HepG2 (cell line): ENCODE measurements around the gene ZFAND4. TPM values are rescaled to one million over a fixed set of nuclear protein-coding genes. Genes with fewer than 3 reads are reported as not detected.

Experiments
- ATAC-seq: fragments of 200-7000 bp; cut with Tn5 transposase; 3 replicates; pipeline ENCODE4 v1.9.1; 2020; ENCODE audit warnings: mild to moderate bottlenecking, moderate library complexity
- BruUV-seq: library from RNA; stranded (reverse); fragments of 400-500 nt; replicated peaks from 2 replicates; lab custom pipeline; 2021; lab: Mats Ljungman, UMichigan
- CTCF ChIA-PET: fragments of 300-600 bp; formaldehyde crosslinking; extraction: SDS; loops from one replicate; lab custom pipeline; 2021; ENCODE audit warnings: low total read pairs, inconsistent platforms, low intra/inter-chr PET ratio; lab: Yijun Ruan, JAX
- POLR2A ChIA-PET: fragments of 350-600 bp; sonication (Branson Sonifier 250); formaldehyde crosslinking; loops from one replicate; lab custom pipeline; 2020; ENCODE audit warnings: antibody characterized with exemption, inconsistent platforms; lab: Yijun Ruan, JAX
- DNase-seq: peaks from one replicate; pipeline ENCODE4 v3.0.0-alpha.2; 2015; ENCODE audit warnings: low spot score
- FAIRE-seq: peaks from 3 replicates; lab custom pipeline; 2011; peaks lifted over from hg19 to GRCh38; lab: Jason Lieb, UNC
- H2AFZ ChIP-seq: one replicate; pipeline ENCODE4 v1.6.1; 2011; ENCODE audit warnings: low read length, inconsistent platforms
- H3K27ac ChIP-seq: fragments of 300-600 bp; 3 replicates; pipeline ENCODE4 v1.8.0; 2011; ENCODE audit warnings: mixed run types, mild to moderate bottlenecking, mixed read lengths, low read length, inconsistent platforms; ENCODE audit not compliant: insufficient read depth; ENCODE audit errors: extremely low read length
- H3K27me3 ChIP-seq, 2 experiments: fragments of 200-600 bp in 1 of 2; 2 replicates in 1 of 2; 3 replicates in 1 of 2; pipeline versions ENCODE4 v1.6.0 to v1.8.0; 2011; ENCODE audit warnings: low read length in 2 of 2, mild to moderate bottlenecking in 2 of 2, moderate library complexity in 2 of 2, inconsistent platforms in 1 of 2; ENCODE audit not compliant: insufficient read depth in 2 of 2, control insufficient read depth in 1 of 2
- H3K36me3 ChIP-seq, 2 experiments: fragments of 200-600 bp in 1 of 2; replicated peaks in 1 of 2; 2 replicates in 1 of 2; 3 replicates in 1 of 2; pipeline versions ENCODE4 v1.5.1 to v1.8.0; 2011; ENCODE audit warnings: low read length in 2 of 2, inconsistent platforms in 1 of 2; ENCODE audit not compliant: insufficient read depth in 2 of 2, control insufficient read depth in 1 of 2
- H3K4me1 ChIP-seq: 2 replicates; pipeline ENCODE4 v1.5.1; 2012; ENCODE audit warnings: low read length, inconsistent platforms; ENCODE audit not compliant: insufficient read depth
- H3K4me2 ChIP-seq: 2 replicates; pipeline ENCODE4 v1.6.0; 2011; ENCODE audit warnings: low read depth, low read length, inconsistent platforms
- H3K4me3 ChIP-seq, 3 experiments: fragments of 200-600 bp in 1 of 3; sonication (generic), shearing (Covaris generic) in 1 of 3; replicated peaks in 1 of 3; 2 replicates each; pipeline ENCODE4 v1.5.1; 2011 to 2016; ENCODE audit warnings: low read length in 3 of 3, inconsistent platforms in 2 of 3, low read depth in 2 of 3, mild to moderate bottlenecking in 2 of 3, control low read depth in 1 of 3, mixed read lengths in 1 of 3; ENCODE audit not compliant: insufficient read depth in 1 of 3
- H3K79me2 ChIP-seq: one replicate; pipeline ENCODE4 v1.6.1; 2011; ENCODE audit warnings: low read length, inconsistent platforms; ENCODE audit not compliant: insufficient read depth
- H3K9ac ChIP-seq: 2 replicates; pipeline ENCODE4 v1.6.0; 2011; ENCODE audit warnings: mild to moderate bottlenecking, low read depth, low read length, inconsistent platforms; ENCODE audit not compliant: insufficient read depth
- H3K9me3 ChIP-seq: 2 replicates; pipeline ENCODE4 v1.5.1; 2012; ENCODE audit warnings: mild to moderate bottlenecking, low read length
- H4K20me1 ChIP-seq: 2 replicates; pipeline ENCODE4 v1.6.0; 2011; ENCODE audit warnings: inconsistent platforms, mild to moderate bottlenecking, low read length, moderate library complexity; ENCODE audit not compliant: insufficient read depth
- CEBPG ChIP-seq: IDR thresholded peaks from 2 replicates; pipeline ENCODE4 v1.6.1; 2016
- FOSL2 ChIP-seq: sonication (generic); formaldehyde crosslinking; IDR thresholded peaks from 2 replicates; pipeline ENCODE4 v1.4.0; 2020; ENCODE audit warnings: missing genetic modification reagents
- GATAD2A ChIP-seq: IDR thresholded peaks from 2 replicates; pipeline ENCODE4 v1.6.1; 2016
- HNF4A ChIP-seq: sonication (generic); formaldehyde crosslinking; IDR thresholded peaks from 2 replicates; pipeline ENCODE4 v1.4.0; 2020; ENCODE audit warnings: missing genetic modification reagents
- NONO ChIP-seq, 2 experiments: fragments of 450-650 bp in 1 of 2; sonication (generic) in 1 of 2; formaldehyde crosslinking in 1 of 2; IDR thresholded peaks in 1 of 2; conservative IDR thresholded peaks in 1 of 2; 2 replicates each; pipeline versions ENCODE4 v1.6.1 to v1.8.0; 2017 to 2022; ENCODE audit warnings: mild to moderate bottlenecking in 1 of 2, missing genetic modification reagents in 1 of 2, moderate library complexity in 1 of 2
- NR2F1 ChIP-seq, 2 experiments: fragments of 450-650 bp in 1 of 2; formaldehyde crosslinking in 1 of 2; IDR thresholded peaks; 2 replicates each; pipeline versions ENCODE4 v1.5.0 to v1.6.1; 2016 to 2020; ENCODE audit warnings: mild to moderate bottlenecking in 1 of 2, missing compliant biosample characterization in 1 of 2, missing genetic modification reagents in 1 of 2, moderate library complexity in 1 of 2
- NR2F6 ChIP-seq, 2 experiments: IDR thresholded peaks; 2 replicates each; pipeline ENCODE4 v1.6.1; 2016; ENCODE audit warnings: antibody characterized with exemption in 1 of 2, mild to moderate bottlenecking in 1 of 2
- SAP130 ChIP-seq: IDR thresholded peaks from 2 replicates; pipeline ENCODE4 v1.6.1; 2016; ENCODE audit warnings: low read depth
- SUZ12 ChIP-seq: fragments of 150-350 bp; IDR thresholded peaks from 2 replicates; pipeline ENCODE4 v1.6.1; 2014; ENCODE audit warnings: low read depth, low read length
- ZMYM4 ChIP-seq: sonication (generic); formaldehyde crosslinking; IDR thresholded peaks from 2 replicates; pipeline ENCODE4 v1.8.1; 2023; ENCODE audit warnings: mild to moderate bottlenecking, missing genetic modification reagents
- ZNF292 ChIP-seq: sonication (generic); formaldehyde crosslinking; IDR thresholded peaks from 2 replicates; pipeline ENCODE4 v1.8.1; 2022; ENCODE audit warnings: mild to moderate bottlenecking, low read depth, missing genetic modification reagents, borderline replicate concordance
- WGBS: methylation state at CpG from one replicate; pipeline ENCODE4 v1.1.6; 2017; ENCODE audit warnings: low lambda C conversion rate; 5-methylcytosine and 5-hydroxymethylcytosine counted together
- in situ Hi-C: cut with HindIII; loops from 2 replicates; pipeline ENCODE4 v1.10.0; 2017; ENCODE audit warnings: low pct_unique_long_range_greater_than_20kb; ENCODE audit not compliant: extremely low pct_ligation_motif_present
- intact Hi-C: fragments of 100-400 bp; cut with micrococcal nuclease; formaldehyde crosslinking; loops from one replicate; pipeline ENCODE4 v1.10.0; 2022; ENCODE audit not compliant: unreplicated experiment
- polyA plus RNA-seq, 8 experiments: library from polyadenylated mRNA; depleted of rRNA in 3 of 8; stranded (reverse) in 7 of 8; unstranded in 1 of 8; fragments of >200 nt; fragmentation: Illumina TruSeq in 4 of 8; extraction: Trizol in 4 of 8; gene quantifications; 2 replicates each; pipeline versions ENCODE4 v1.2.1 to v1.2.3, GENCODE V29; 2011 to 2016; ENCODE audit warnings: low read depth in 4 of 8, missing spikeins in 1 of 8, mixed read lengths in 1 of 8; ENCODE audit not compliant: insufficient read depth in 1 of 8
- total RNA-seq, 5 experiments: library from RNA; depleted of rRNA; stranded (reverse); fragments of >200 nt; fragmentation: Illumina TruSeq; extraction: Trizol; gene quantifications; 2 replicates each; pipeline ENCODE4 v1.2.3, GENCODE V29; 2016; ENCODE audit warnings: low read depth in 1 of 5
- TF ChIP-seq, protein P1 (sequence below): sonication (generic); formaldehyde crosslinking; conservative IDR thresholded peaks from 2 replicates; pipeline ENCODE4 v1.4.0; 2020; ENCODE audit warnings: mild to moderate bottlenecking, missing genetic modification reagents, moderate library complexity
- TF ChIP-seq, protein P2 (sequence below): sonication (generic); formaldehyde crosslinking; conservative IDR thresholded peaks from 2 replicates; pipeline ENCODE4 v1.4.0; 2020; ENCODE audit warnings: missing genetic modification reagents
- TF ChIP-seq, protein P3 (sequence below): IDR thresholded peaks from 2 replicates; pipeline ENCODE4 v1.6.1; 2016; ENCODE audit warnings: control low read depth
- TF ChIP-seq, protein P4 (sequence below): sonication (generic); formaldehyde crosslinking; conservative IDR thresholded peaks from 2 replicates; pipeline ENCODE4 v1.8.1; 2023; ENCODE audit warnings: missing genetic modification reagents

ZFAND4 gene
- total and polyA plus RNA-seq, 2 of the 13 experiments (the other 11 are each of a cell fraction or from before 2014, with no cell fraction given) = 2.9 to 9.2 TPM

DNA sequence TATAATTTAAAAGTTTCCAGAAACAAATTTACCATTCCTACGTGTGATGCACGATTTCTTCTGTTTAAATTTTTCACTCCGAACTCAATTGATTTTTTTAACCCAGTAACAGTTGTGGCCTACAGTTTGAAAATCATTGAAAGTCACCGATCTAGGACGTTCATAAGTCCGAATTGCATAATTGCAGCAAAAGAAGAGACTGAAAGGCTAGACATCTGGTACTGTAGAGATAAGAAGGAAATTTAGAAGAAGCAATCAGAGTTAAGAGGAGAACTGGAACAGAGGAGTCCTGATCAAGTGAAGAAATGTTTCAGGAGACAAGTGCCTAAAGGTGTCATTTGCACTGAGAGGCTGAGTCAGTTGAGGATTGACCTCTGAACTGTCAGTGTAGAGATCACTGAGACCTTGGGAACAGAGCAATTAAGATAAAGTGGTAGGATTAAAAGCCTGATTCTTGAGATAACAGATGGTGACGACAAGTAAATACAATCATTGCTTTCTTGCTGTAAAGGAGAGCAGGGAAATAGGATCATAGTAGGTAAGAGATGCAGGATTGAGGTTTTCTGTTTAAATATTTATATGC is 73.5 kb downstream of the ZFAND4 start:
- Histone ChIP-seq H3K4me3 (peak overlapping the region in 2 of 3 experiments; percentile 20 to 39; a peak in 2 of 6 replicates), H3K4me2 (peak overlapping the region; percentile 70), H3K4me1 (peaks cover 57% of the 10 kb centered on the region), H4K20me1 (no peaks in the 10 kb centered on the region), H3K9ac (no peak overlapping the region; the same call in 1 of the 2 replicates), H3K36me3 (no peaks in the 10 kb centered on the region), H3K27ac (no peak overlapping the region), H2AFZ (peak overlapping the region; percentile 76), H3K79me2 (no peaks in the 10 kb centered on the region), H3K9me3 (no peaks in the 10 kb centered on the region), H3K27me3 (no peaks in the 10 kb centered on the region; a peak in 2 of 5 replicates)
- ATAC-seq (no peak), FAIRE-seq (no peak), DNase-seq (peak; percentile 25)
- ChIA-PET POLR2A (no interaction called here), CTCF (no interaction called here)
- in situ Hi-C loops (no loop called here), intact Hi-C loops (loop anchor here (5.0 kb wide), 2 partner anchors 73 to 97 kb away; partner anchors contain the start of gene ZFAND4)
- BruUV-seq = no TSS peak
- under 1% methylated on average over 7 of the region's 7 CpGs for WGBS
- TF ChIP-seq ZMYM4 (CRISPR knock-in tag) (0 out of 2 replicates have a peak, but pooled peaks have one; percentile 18), FOSL2 (CRISPR knock-in tag) (peak; percentile 42; the same call in 1 of the 2 replicates), SUZ12 (no peak), GATAD2A (CRISPR knock-in tag) (peak; percentile 66; the same call in 1 of the 2 replicates), CEBPG (CRISPR knock-in tag) (peak; percentile 29; the same call in 1 of the 2 replicates), SAP130 (CRISPR knock-in tag) (0 out of 2 replicates have a peak, but pooled peaks have one; percentile 19), NONO (IDR thresholded peaks at IDR 0.05) (no peak), NONO (CRISPR knock-in tag; conservative IDR thresholded peaks at IDR 0.05) (0 out of 2 replicates have a peak, but pooled peaks have one; percentile 44), HNF4A (CRISPR knock-in tag) (peak; percentile 72), NR2F6 (IDR thresholded peaks at IDR 0.05) (peak; percentile 49; the same call in 1 of the 2 replicates), NR2F6 (CRISPR knock-in tag; IDR thresholded peaks at IDR 0.05) (no peak; the same call in 1 of the 2 replicates), NR2F1 (CRISPR knock-in tag; IDR thresholded peaks at IDR 0.05) (peak; percentile 18 to 64; a peak in 1 of 4 replicates), ZNF292 (CRISPR knock-in tag) (peak; percentile 50; the same call in 1 of the 2 replicates)
- TF ChIP-seq, protein P1, sequence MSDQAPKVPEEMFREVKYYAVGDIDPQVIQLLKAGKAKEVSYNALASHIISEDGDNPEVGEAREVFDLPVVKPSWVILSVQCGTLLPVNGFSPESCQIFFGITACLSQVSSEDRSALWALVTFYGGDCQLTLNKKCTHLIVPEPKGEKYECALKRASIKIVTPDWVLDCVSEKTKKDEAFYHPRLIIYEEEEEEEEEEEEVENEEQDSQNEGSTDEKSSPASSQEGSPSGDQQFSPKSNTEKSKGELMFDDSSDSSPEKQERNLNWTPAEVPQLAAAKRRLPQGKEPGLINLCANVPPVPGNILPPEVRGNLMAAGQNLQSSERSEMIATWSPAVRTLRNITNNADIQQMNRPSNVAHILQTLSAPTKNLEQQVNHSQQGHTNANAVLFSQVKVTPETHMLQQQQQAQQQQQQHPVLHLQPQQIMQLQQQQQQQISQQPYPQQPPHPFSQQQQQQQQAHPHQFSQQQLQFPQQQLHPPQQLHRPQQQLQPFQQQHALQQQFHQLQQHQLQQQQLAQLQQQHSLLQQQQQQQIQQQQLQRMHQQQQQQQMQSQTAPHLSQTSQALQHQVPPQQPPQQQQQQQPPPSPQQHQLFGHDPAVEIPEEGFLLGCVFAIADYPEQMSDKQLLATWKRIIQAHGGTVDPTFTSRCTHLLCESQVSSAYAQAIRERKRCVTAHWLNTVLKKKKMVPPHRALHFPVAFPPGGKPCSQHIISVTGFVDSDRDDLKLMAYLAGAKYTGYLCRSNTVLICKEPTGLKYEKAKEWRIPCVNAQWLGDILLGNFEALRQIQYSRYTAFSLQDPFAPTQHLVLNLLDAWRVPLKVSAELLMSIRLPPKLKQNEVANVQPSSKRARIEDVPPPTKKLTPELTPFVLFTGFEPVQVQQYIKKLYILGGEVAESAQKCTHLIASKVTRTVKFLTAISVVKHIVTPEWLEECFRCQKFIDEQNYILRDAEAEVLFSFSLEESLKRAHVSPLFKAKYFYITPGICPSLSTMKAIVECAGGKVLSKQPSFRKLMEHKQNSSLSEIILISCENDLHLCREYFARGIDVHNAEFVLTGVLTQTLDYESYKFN (CRISPR knock-in tag) = peak; percentile 54
- TF ChIP-seq, protein P2, sequence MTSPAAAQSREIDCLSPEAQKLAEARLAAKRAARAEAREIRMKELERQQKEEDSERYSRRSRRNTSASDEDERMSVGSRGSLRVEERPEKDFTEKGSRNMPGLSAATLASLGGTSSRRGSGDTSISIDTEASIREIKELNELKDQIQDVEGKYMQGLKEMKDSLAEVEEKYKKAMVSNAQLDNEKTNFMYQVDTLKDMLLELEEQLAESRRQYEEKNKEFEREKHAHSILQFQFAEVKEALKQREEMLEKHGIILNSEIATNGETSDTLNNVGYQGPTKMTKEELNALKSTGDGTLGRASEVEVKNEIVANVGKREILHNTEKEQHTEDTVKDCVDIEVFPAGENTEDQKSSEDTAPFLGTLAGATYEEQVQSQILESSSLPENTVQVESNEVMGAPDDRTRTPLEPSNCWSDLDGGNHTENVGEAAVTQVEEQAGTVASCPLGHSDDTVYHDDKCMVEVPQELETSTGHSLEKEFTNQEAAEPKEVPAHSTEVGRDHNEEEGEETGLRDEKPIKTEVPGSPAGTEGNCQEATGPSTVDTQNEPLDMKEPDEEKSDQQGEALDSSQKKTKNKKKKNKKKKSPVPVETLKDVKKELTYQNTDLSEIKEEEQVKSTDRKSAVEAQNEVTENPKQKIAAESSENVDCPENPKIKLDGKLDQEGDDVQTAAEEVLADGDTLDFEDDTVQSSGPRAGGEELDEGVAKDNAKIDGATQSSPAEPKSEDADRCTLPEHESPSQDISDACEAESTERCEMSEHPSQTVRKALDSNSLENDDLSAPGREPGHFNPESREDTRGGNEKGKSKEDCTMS (CRISPR knock-in tag) = no peak
- TF ChIP-seq, protein P3, sequence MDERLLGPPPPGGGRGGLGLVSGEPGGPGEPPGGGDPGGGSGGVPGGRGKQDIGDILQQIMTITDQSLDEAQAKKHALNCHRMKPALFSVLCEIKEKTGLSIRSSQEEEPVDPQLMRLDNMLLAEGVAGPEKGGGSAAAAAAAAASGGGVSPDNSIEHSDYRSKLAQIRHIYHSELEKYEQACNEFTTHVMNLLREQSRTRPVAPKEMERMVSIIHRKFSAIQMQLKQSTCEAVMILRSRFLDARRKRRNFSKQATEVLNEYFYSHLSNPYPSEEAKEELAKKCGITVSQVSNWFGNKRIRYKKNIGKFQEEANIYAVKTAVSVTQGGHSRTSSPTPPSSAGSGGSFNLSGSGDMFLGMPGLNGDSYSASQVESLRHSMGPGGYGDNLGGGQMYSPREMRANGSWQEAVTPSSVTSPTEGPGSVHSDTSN (CRISPR knock-in tag) = no peak
- TF ChIP-seq, protein P4, sequence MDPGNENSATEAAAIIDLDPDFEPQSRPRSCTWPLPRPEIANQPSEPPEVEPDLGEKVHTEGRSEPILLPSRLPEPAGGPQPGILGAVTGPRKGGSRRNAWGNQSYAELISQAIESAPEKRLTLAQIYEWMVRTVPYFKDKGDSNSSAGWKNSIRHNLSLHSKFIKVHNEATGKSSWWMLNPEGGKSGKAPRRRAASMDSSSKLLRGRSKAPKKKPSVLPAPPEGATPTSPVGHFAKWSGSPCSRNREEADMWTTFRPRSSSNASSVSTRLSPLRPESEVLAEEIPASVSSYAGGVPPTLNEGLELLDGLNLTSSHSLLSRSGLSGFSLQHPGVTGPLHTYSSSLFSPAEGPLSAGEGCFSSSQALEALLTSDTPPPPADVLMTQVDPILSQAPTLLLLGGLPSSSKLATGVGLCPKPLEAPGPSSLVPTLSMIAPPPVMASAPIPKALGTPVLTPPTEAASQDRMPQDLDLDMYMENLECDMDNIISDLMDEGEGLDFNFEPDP (CRISPR knock-in tag) = no peak
